Ovary (tissue), 10 donors: ENCODE data around the gene DNASE2. TPM values are rescaled to one million over a fixed set of nuclear protein-coding genes. Genes with fewer than 3 reads are reported as not detected.

Experiments
- DNase-seq, 5 donors: peaks; one replicate each; pipeline ENCODE4 v3.0.0-alpha.2; 2019 to 2020
- H3K27ac ChIP-seq, 2 donors: fragments of 200-600 bp; one replicate each; pipeline versions ENCODE4 v1.5.1 to v1.8.0; 2019 to 2022
- H3K27me3 ChIP-seq: fragments of 200-600 bp; one replicate; pipeline ENCODE4 v1.8.0; 2022
- H3K36me3 ChIP-seq: fragments of 200-600 bp; sonication (generic); one replicate; pipeline ENCODE4 v1.5.1; 2019
- H3K4me1 ChIP-seq: one replicate; pipeline ENCODE4 v1.8.1; 2013; ENCODE audit warnings: mild to moderate bottlenecking, moderate library complexity; ENCODE audit not compliant: insufficient read depth
- H3K4me3 ChIP-seq: fragments of 200-600 bp; sonication (generic); one replicate; pipeline ENCODE4 v1.5.1; 2017
- H3K9me3 ChIP-seq, 2 donors: fragments of 200-600 bp in 1 of 2; sonication (generic) in 1 of 2; one replicate each; pipeline versions ENCODE4 v1.5.1 to v1.8.1; 2013 to 2019; ENCODE audit warnings: mild to moderate bottlenecking in 1 of 2, moderate library complexity in 1 of 2
- EP300 ChIP-seq: sonication (generic); formaldehyde crosslinking; IDR thresholded peaks from one replicate; pipeline ENCODE4 v1.6.1; 2017; ENCODE audit warnings: antibody characterized with exemption
- POLR2A ChIP-seq: fragments of 450-650 bp; IDR thresholded peaks from one replicate; pipeline ENCODE4 v1.6.1; 2017; ENCODE audit warnings: antibody characterized with exemption, mild to moderate bottlenecking, moderate library complexity
- WGBS, 3 donors: extraction: QIAGEN DNeasy Blood & Tissue Kit in 1 of 3; methylation state at CpG; one replicate each; pipeline versions ENCODE4 v1.1.5 to v1.1.7; 2013 to 2017; 5-methylcytosine and 5-hydroxymethylcytosine counted together
- intact Hi-C, 4 donors: fragments of 100-400 bp; cut with DNase I; formaldehyde crosslinking; loops; one replicate each; pipeline versions ENCODE4 v1.11.0 to v1.15.1; 2022 to 2023
- long read RNA-seq, 3 donors: library from polyadenylated mRNA in 2 of 3; unstranded in 2 of 3; transcript quantifications; one replicate each; pipeline ENCODE4 v2.0.0 and lab custom pipeline, GENCODE V29; 2021 to 2026
- polyA plus RNA-seq, 2 donors: library from polyadenylated mRNA; stranded (reverse); fragments of 200-250 nt in 1 of 2; fragments of 350-450 nt in 1 of 2; fragmentation: Illumina TruSeq in 1 of 2; extraction: RNeasy Lipid Tissue Mini Kit (QIAGEN cat#74804) in 1 of 2; gene quantifications; one replicate each; pipeline ENCODE4 v1.2.3, GENCODE V29; 2013 to 2014
- total RNA-seq, 7 donors: library from RNA; depleted of rRNA in 2 of 7; stranded (reverse); fragments of >200 nt in 2 of 7; fragmentation: NEBNext Ultra II Directional in 3 of 7; extraction: Animal tissue kit (Norgen Biotek cat#: 25700) in 3 of 7; gene quantifications; one replicate each; pipeline versions ENCODE4 v1.1.0 to v1.2.4, GENCODE V29; 2016 to 2023
- TF ChIP-seq, protein P1 (sequence below), 3 donors: fragments of 450-650 bp in 2 of 3; fragments of 200-600 bp in 1 of 3; IDR thresholded peaks; one replicate each; pipeline versions ENCODE4 v1.5.1 to v1.8.0; 2016 to 2022; ENCODE audit warnings: antibody characterized with exemption in 3 of 3, mild to moderate bottlenecking in 1 of 3
- donor health status: DM: no; HTN: no; CAD: no; lungs with moderate emphysema.
- donor health status: DM: no; HTN: no; CAD: no.
- donor health status: Bipolar disorder and iron deficiency.
- donor health status: DM: yes; HTN: yes; CAD: no.
- donor health status: DM: no; HTN: no; CAD: no.
- donor health status: DM: yes; HTN: yes; CAD: no.

DNASE2 gene, protein sequence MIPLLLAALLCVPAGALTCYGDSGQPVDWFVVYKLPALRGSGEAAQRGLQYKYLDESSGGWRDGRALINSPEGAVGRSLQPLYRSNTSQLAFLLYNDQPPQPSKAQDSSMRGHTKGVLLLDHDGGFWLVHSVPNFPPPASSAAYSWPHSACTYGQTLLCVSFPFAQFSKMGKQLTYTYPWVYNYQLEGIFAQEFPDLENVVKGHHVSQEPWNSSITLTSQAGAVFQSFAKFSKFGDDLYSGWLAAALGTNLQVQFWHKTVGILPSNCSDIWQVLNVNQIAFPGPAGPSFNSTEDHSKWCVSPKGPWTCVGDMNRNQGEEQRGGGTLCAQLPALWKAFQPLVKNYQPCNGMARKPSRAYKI
- total RNA-seq (10 to 100 TPM; 20.9 to 35.8 (median 26.5) TPM), polyA plus RNA-seq (10 to 100 TPM; 43.1 to 54.2 TPM)
- long read RNA-seq, donor 1, transcript DNASE2-201 (6 exons, 1,955 nt), result major isoform, 211 of 288 reads
- long read RNA-seq, donor 1, partial matches to known transcripts, result 63 of 288 reads
- long read RNA-seq, donor 1, other reads (novel, unspliced or antisense), result 12 of 288 reads
- long read RNA-seq, donor 2, transcript DNASE2-201 (6 exons, 1,955 nt), result major isoform, 7 of 7 reads
- long read RNA-seq, donor 2, partial matches to known transcripts, result 0 of 7 reads
- long read RNA-seq, donor 2, other reads (novel, unspliced or antisense), result 0 of 7 reads
- long read RNA-seq, donor 3, transcript DNASE2-201 (6 exons, 1,955 nt), result major isoform, 71 of 100 reads
- long read RNA-seq, donor 3, partial matches to known transcripts, result 22 of 100 reads
- long read RNA-seq, donor 3, other reads (novel, unspliced or antisense), result 5 of 100 reads

DNA sequence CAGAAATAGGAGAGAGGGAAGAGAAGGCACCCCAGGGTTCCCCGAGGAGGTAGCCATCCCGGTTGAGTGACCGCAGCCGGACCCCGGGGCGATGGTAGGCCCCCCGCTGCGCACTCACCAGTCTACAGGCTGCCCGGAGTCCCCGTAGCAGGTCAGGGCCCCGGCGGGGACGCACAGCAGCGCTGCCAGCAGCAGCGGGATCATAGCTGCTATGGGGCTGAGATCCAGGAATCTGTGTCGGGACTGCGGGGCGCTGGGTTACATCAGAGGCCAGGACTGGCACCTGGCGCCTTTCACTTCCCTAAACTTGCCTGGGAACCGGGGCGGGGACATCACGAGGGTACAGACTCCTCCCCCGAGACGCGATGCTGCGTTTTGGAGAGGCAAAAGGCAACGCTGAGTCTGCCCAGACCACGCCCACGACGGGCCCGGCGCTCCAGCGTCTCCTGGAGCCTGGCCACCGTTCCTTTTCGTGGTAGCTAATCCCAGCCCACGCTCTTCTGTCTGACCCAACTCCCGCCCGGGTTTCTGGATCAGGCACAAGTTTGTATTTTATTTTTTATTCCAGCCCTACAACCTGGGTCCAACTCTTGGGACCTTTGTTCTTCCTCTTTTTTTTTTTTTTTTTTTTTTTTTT lies at the start of gene DNASE2:
DNASE2 (minus strand) TSS at position 278 of the 637 bp plus-strand sequence; CDS start at position 204, 74 bp downstream.
- H3K27ac ChIP-seq, result peak within 1 kb of the TSS; percentile 49 to 88
- H3K9me3 ChIP-seq, result no peaks in the 10 kb centered on the region
- no peaks in the 10 kb centered on the region for H3K27me3 ChIP-seq
- intact Hi-C loops, result no loop called here
- peak; percentile 94 to 97 (median 96) for DNase-seq
- peak within 1 kb of the TSS; percentile 86 for H3K4me3 ChIP-seq
- WGBS, 3 donors, result 0 to 1% (median 0%) methylated on average over 38 of the region's 38 CpGs
- TF ChIP-seq EP300, result no peak
- TF ChIP-seq, protein P1, sequence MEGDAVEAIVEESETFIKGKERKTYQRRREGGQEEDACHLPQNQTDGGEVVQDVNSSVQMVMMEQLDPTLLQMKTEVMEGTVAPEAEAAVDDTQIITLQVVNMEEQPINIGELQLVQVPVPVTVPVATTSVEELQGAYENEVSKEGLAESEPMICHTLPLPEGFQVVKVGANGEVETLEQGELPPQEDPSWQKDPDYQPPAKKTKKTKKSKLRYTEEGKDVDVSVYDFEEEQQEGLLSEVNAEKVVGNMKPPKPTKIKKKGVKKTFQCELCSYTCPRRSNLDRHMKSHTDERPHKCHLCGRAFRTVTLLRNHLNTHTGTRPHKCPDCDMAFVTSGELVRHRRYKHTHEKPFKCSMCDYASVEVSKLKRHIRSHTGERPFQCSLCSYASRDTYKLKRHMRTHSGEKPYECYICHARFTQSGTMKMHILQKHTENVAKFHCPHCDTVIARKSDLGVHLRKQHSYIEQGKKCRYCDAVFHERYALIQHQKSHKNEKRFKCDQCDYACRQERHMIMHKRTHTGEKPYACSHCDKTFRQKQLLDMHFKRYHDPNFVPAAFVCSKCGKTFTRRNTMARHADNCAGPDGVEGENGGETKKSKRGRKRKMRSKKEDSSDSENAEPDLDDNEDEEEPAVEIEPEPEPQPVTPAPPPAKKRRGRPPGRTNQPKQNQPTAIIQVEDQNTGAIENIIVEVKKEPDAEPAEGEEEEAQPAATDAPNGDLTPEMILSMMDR (IDR thresholded peaks at IDR 0.05), result no peak
- TF ChIP-seq POLR2A, result peak; percentile 53
- H3K36me3 ChIP-seq, result no peaks in the 10 kb centered on the region
- peaks cover 2% of the 10 kb centered on the region for H3K4me1 ChIP-seq

DNA sequence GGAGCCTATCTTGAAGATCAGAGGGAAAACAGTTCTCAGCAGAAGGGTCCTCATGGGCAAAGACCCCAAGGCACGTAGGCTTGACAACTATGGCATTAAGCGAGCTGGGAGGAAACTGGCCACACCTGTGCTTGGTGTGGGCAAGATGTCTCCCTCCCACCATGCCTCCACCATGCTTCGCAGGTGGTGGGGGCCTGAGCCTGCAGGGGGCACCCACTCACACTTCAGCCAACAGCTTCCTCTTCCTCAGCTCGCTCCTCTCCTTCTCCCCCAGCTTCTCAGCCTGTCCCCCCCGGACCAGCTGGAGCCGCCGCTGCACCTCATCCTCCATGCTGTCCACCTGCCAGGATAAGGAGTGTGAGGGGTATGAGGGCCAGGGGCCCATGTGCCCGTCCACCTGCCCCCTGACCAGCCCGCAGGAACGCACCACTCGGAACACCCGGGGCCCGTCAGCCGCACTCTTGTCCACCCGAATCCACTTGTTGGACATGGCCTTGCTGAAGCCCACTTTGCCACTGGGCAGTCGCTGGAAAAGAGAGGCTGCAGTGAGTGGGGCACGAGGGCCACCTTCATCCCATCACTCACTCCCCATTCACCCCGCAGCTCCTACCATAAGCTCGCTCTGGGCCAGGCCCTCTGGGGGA lies 48.9 kb upstream of the DNASE2 start:
- no peak for DNase-seq
- Histone ChIP-seq H3K36me3 (no peaks in the 10 kb centered on the region), H3K4me1 (peaks cover 5% of the 10 kb centered on the region), H3K9me3 (no peaks in the 10 kb centered on the region), H3K27ac (no peak overlapping the region), H3K27me3 (no peaks in the 10 kb centered on the region), H3K4me3 (no peak overlapping the region)
- intact Hi-C loops, result no loop called here
- TF ChIP-seq, protein P1 (IDR thresholded peaks at IDR 0.05), result no peak
- TF ChIP-seq POLR2A (no peak), EP300 (no peak)
- WGBS, 3 donors, result 85 to 91% (median 90%) methylated on average over 19 of the region's 19 CpGs

GRCh38 chr19:12924621-12925310 lies 43.5 kb upstream of the DNASE2 start:
- H3K4me3 ChIP-seq, result no peak overlapping the region
- TF ChIP-seq, protein P1 (IDR thresholded peaks at IDR 0.05), result no peak
- TF ChIP-seq EP300 (no peak), POLR2A (no peak)
- 94 to 95% (median 94%) methylated on average over 29 of the region's 29 CpGs for WGBS, 3 donors
- no peaks in the 10 kb centered on the region for H3K9me3 ChIP-seq
- H3K4me1 ChIP-seq, result no peaks in the 10 kb centered on the region
- intact Hi-C loops, result no loop called here
- no peak for DNase-seq
- no peaks in the 10 kb centered on the region for H3K27me3 ChIP-seq
- no peak overlapping the region for H3K27ac ChIP-seq
- H3K36me3 ChIP-seq, result no peaks in the 10 kb centered on the region
